SK-N-SH (cell line): Measurements from ENCODE around the gene EXOC6. TPM values are rescaled to one million over a fixed set of nuclear protein-coding genes. Genes with fewer than 3 reads are reported as not detected.
A peak's percentile ranks its signal among the peaks of the same experiment; 100 is the strongest.

Experiments
- CTCF ChIA-PET: fragments of 300-600, 350-600 bp; formaldehyde crosslinking; extraction: SDS; loops from one replicate; lab custom pipeline; 2021; lab: Yijun Ruan, JAX
- POLR2A ChIA-PET: fragments of 350-600 bp; sonication (Branson Sonifier 250); formaldehyde crosslinking; extraction: SDS; loops from one replicate; lab custom pipeline; 2020; ENCODE audit warnings: antibody characterized with exemption, inconsistent platforms; lab: Yijun Ruan, JAX
- DNase-seq: peaks from one replicate; pipeline ENCODE4 v3.0.0; 2012
- H2AFZ ChIP-seq: fragments of 200-600 bp; sonication (generic); 2 replicates; pipeline ENCODE4 v1.8.1; 2016; ENCODE audit warnings: antibody characterized with exemption, mild to moderate bottlenecking, low read depth
- H3F3A ChIP-seq: fragments of 200-600 bp; sonication (generic); replicated peaks from 2 replicates; pipeline ENCODE3; 2016; ENCODE audit warnings: antibody characterized with exemption, mild to moderate bottlenecking; ENCODE audit not compliant: insufficient read depth
- H3K27ac ChIP-seq, 2 experiments: fragments of 200-500 bp in 1 of 2; fragments of 200-600 bp in 1 of 2; sonication (Bioruptor generic) in 1 of 2; sonication (generic), shearing (Covaris generic) in 1 of 2; 2 replicates each; pipeline versions ENCODE4 v1.5.1 to v1.6.1; 2014 to 2016; ENCODE audit warnings: low read depth in 2 of 2, inconsistent platforms in 1 of 2, low read length in 1 of 2, mild to moderate bottlenecking in 1 of 2, mixed read lengths in 1 of 2
- H3K27me3 ChIP-seq: fragments of 200-600 bp; sonication (generic), shearing (Covaris generic); 2 replicates; pipeline ENCODE4 v1.6.1; 2016; ENCODE audit warnings: mixed run types; ENCODE audit not compliant: insufficient read depth
- H3K36me3 ChIP-seq, 2 experiments: fragments of 200-500 bp in 1 of 2; fragments of 200-600 bp in 1 of 2; sonication (Bioruptor generic) in 1 of 2; sonication (generic) in 1 of 2; replicated peaks in 1 of 2; 2 replicates each; pipeline versions ENCODE3 to v1.5.1; 2014 to 2016; ENCODE audit warnings: low read length in 1 of 2, mild to moderate bottlenecking in 1 of 2; ENCODE audit not compliant: insufficient read depth in 2 of 2, control insufficient read depth in 1 of 2
- H3K4me1 ChIP-seq, 2 experiments: fragments of 200-500 bp in 1 of 2; fragments of 200-600 bp in 1 of 2; sonication (Bioruptor generic) in 1 of 2; sonication (generic), shearing (Covaris generic) in 1 of 2; 2 replicates each; pipeline versions ENCODE4 v1.5.1 to v1.6.1; 2014 to 2016; ENCODE audit warnings: low read depth in 1 of 2, low read length in 1 of 2, mixed run types in 1 of 2; ENCODE audit not compliant: insufficient read depth in 2 of 2, control insufficient read depth in 1 of 2
- H3K4me2 ChIP-seq: fragments of 200-600 bp; sonication (generic), shearing (Covaris generic); 2 replicates; pipeline ENCODE4 v1.6.1; 2017; ENCODE audit warnings: mixed run types
- H3K4me3 ChIP-seq, 2 experiments: fragments of 200-500 bp in 1 of 2; fragments of 200-600 bp in 1 of 2; sonication (Bioruptor generic) in 1 of 2; sonication (generic), shearing (Covaris generic) in 1 of 2; 2 replicates each; pipeline versions ENCODE4 v1.5.1 to v1.8.1; 2014 to 2016; ENCODE audit warnings: low read depth in 2 of 2, inconsistent platforms in 1 of 2, low read length in 1 of 2, mild to moderate bottlenecking in 1 of 2, mixed read lengths in 1 of 2, moderate library complexity in 1 of 2
- H3K79me2 ChIP-seq: fragments of 200-600 bp; sonication (generic); 2 replicates; pipeline ENCODE4 v1.8.1; 2017; ENCODE audit warnings: mild to moderate bottlenecking; ENCODE audit not compliant: insufficient read depth
- H3K9ac ChIP-seq: fragments of 200-600 bp; sonication (generic); 2 replicates; pipeline ENCODE4 v1.6.1; 2017; ENCODE audit warnings: mixed run types
- H3K9me2 ChIP-seq: fragments of 200-600 bp; sonication (generic); 2 replicates; pipeline ENCODE4 v1.6.1; 2017; ENCODE audit warnings: mixed run types
- H3K9me3 ChIP-seq: fragments of 200-600 bp; sonication (generic); 2 replicates; pipeline ENCODE4 v1.6.1; 2017; ENCODE audit warnings: mixed run types, mild to moderate bottlenecking, moderate library complexity
- H4K20me1 ChIP-seq: fragments of 200-600 bp; sonication (generic); 2 replicates; pipeline ENCODE4 v1.6.1; 2017; ENCODE audit warnings: mild to moderate bottlenecking, mixed run types; ENCODE audit not compliant: insufficient read depth
- CHD2 ChIP-seq: fragments of 150-350 bp; IDR thresholded peaks from 2 replicates; pipeline ENCODE4 v1.6.1; 2018; ENCODE audit warnings: low read length; ENCODE audit not compliant: partially characterized antibody
- EZH2phosphoT487 ChIP-seq: fragments of 200-600 bp; sonication (generic); IDR thresholded peaks from 2 replicates; pipeline ENCODE4 v1.6.1; 2017; ENCODE audit warnings: low read depth, mixed run types, mild to moderate bottlenecking, antibody characterized with exemption, moderate library complexity, borderline replicate concordance
- FOXJ3 ChIP-seq: sonication (generic); formaldehyde crosslinking; IDR thresholded peaks from 2 replicates; pipeline ENCODE4 v1.5.1; 2020; ENCODE audit warnings: mild to moderate bottlenecking, missing genetic modification reagents
- GABPA ChIP-seq: IDR thresholded peaks from 2 replicates; pipeline ENCODE4 v1.4.0; 2012; ENCODE audit warnings: low read depth, mild to moderate bottlenecking
- JUND ChIP-seq: IDR thresholded peaks from 2 replicates; pipeline ENCODE4 v1.4.0; 2012
- MAX ChIP-seq: IDR thresholded peaks from 2 replicates; pipeline ENCODE4 v1.4.0; 2012; ENCODE audit warnings: low read depth
- MEF2A ChIP-seq: IDR thresholded peaks from 2 replicates; pipeline ENCODE4 v1.4.0; 2012; ENCODE audit warnings: low read depth, borderline replicate concordance
- RCOR1 ChIP-seq: fragments of 150-350 bp; IDR thresholded peaks from 2 replicates; pipeline ENCODE4 v1.6.1; 2017; ENCODE audit warnings: antibody characterized with exemption, low read length
- TCF12 ChIP-seq: IDR thresholded peaks from 2 replicates; pipeline ENCODE4 v1.4.0; 2012
- WGBS: methylation state at CpG from one replicate; pipeline ENCODE4 v1.1.6; 2017; ENCODE audit warnings: low lambda C conversion rate; 5-methylcytosine and 5-hydroxymethylcytosine counted together
- polyA plus RNA-seq, 3 experiments: library from polyadenylated mRNA; depleted of rRNA; stranded (reverse); fragments of >200 nt; gene quantifications; 2 replicates each; pipeline ENCODE4 v1.2.3, GENCODE V29; 2012
- TF ChIP-seq, protein P1 (sequence below): IDR thresholded peaks from 2 replicates; pipeline ENCODE4 v1.4.0; 2012; ENCODE audit warnings: low read depth, borderline replicate concordance

Gene EXOC6
- polyA plus RNA-seq, 1 of the 3 experiments (the other 2 are of a cell fraction): 2.3 TPM

- TF ChIP-seq JUND: no peak
- TF ChIP-seq RCOR1: no peak
- 89% methylated on average over 10 of the region's 10 CpGs for WGBS
- Histone ChIP-seq H3K4me3 (no peak overlapping the region), H3K27me3 (no peaks in the 10 kb centered on the region), H3K36me3 (no peaks in the 10 kb centered on the region), H3K4me1 (peaks cover 0 to 16% of the 10 kb centered on the region in 2 experiments; a peak in 1 of 4 replicates), H3K79me2 (no peaks in the 10 kb centered on the region), H3F3A (no peaks in the 10 kb centered on the region), H3K9me2 (no peaks in the 10 kb centered on the region), H2AFZ (no peak overlapping the region), H3K27ac (no peak overlapping the region), H3K9ac (no peak overlapping the region), H3K4me2 (no peak overlapping the region), H3K9me3 (no peaks in the 10 kb centered on the region), H4K20me1 (no peaks in the 10 kb centered on the region)
- DNase-seq: no peak
- ChIA-PET CTCF (no interaction called here), POLR2A (no interaction called here)
These were observed 16.2 kb upstream of the EXOC6 start for GRCh38 chr10:92832121-92832520.

DNA sequence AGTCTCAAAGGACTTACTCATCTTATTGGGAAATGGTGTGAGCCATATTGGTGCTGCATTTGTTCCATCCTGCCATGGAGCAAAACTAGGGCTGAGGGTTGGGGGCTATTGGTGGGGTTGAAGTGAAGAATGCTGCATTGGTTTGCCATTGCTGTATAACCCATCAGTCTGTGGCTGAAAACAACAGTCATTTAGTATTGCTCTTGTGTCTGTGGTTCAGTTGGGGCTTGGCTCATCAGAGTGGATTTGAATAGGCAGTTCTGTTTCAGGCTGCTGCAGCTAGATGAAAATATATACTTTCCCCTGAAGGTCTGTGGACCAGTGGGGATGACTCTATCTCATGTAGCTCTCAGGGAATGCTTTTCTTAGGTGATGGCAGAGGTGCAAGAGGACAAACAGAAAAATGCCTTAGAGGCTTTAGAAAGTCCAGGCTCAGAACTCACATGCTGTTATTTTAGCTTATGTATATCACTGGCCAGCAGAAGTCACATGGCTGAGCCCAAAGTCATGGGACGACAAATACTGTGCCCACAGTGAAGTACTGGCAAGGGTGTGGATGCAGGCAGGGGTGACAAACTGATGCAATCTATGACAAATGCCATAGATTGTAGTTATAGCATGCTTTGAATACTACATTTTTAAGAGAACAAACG is 15.2 kb upstream of the EXOC6 start:
- Histone ChIP-seq H3K4me3 (no peak overlapping the region), H3K9me2 (no peaks in the 10 kb centered on the region), H4K20me1 (no peaks in the 10 kb centered on the region), H3K4me2 (no peak overlapping the region), H3F3A (no peaks in the 10 kb centered on the region), H3K9me3 (no peaks in the 10 kb centered on the region), H3K9ac (no peak overlapping the region), H3K79me2 (no peaks in the 10 kb centered on the region), H3K27me3 (no peaks in the 10 kb centered on the region), H3K36me3 (no peaks in the 10 kb centered on the region)
- DNase-seq: no peak
- POLR2A ChIA-PET: no interaction called here
- CTCF ChIA-PET: interaction anchor here (1.0 to 2.5 kb wide), 5 partner anchors 10 to 524 kb away, joined by 3 to 13 read pairs (median 3); no protein-coding TSS in a partner anchor
- 78% methylated on average over 2 of the region's 2 CpGs for WGBS
- TF ChIP-seq FOXJ3 (CRISPR knock-in tag) (no peak), GABPA (no peak), CHD2 (no peak), MEF2A (no peak), EZH2phosphoT487 (no peak)
- TF ChIP-seq, protein P1, sequence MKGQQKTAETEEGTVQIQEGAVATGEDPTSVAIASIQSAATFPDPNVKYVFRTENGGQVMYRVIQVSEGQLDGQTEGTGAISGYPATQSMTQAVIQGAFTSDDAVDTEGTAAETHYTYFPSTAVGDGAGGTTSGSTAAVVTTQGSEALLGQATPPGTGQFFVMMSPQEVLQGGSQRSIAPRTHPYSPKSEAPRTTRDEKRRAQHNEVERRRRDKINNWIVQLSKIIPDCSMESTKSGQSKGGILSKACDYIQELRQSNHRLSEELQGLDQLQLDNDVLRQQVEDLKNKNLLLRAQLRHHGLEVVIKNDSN: no peak
- TF ChIP-seq, all 33 proteins: peak for 0
- 0 out of 2 replicates have a peak overlapping the region, but pooled peaks have one; percentile 43 for H2AFZ ChIP-seq
- no peak overlapping the region for H3K27ac ChIP-seq
- peaks cover 0 to 16% of the 10 kb centered on the region in 2 experiments; a peak in 1 of 4 replicates for H3K4me1 ChIP-seq

DNA sequence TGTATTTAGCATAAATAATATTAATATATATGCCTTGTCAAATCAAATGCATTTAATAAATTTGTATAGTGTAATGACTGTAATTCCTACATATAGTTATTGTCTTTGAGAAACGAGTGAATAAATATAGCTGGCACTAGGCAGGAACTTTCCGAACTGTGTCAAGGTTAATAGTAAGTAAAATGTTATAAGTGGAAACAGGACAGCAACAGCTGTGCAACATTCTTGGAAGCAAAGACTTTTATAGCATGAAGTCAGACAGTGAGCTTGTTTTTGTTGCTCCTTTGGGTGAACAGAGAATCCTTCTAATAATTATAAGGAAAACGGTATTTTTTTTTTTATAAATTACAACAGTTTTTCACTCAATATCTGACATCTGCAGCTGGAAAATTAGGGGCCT is 14.0 kb upstream of the EXOC6 start:
- no peak overlapping the region for H3K4me2 ChIP-seq
- no peak for DNase-seq
- peak overlapping the region in 1 of 2 experiments; percentile 35; a peak in 1 of 4 replicates for H3K27ac ChIP-seq
- H3K9me3 ChIP-seq: no peaks in the 10 kb centered on the region
- no peaks in the 10 kb centered on the region for H3K36me3 ChIP-seq
- WGBS: 79% methylated on average over 3 of the region's 3 CpGs
- TF ChIP-seq TCF12 (peak; percentile 31; the same call in 1 of the 2 replicates), MAX (no peak)
- TF ChIP-seq, protein P1: no peak
- TF ChIP-seq, all 33 proteins: peak for 1
- H3K9me2 ChIP-seq: no peaks in the 10 kb centered on the region
- H3K9ac ChIP-seq: no peak overlapping the region
- no peaks in the 10 kb centered on the region for H3K27me3 ChIP-seq
- H4K20me1 ChIP-seq: no peaks in the 10 kb centered on the region
- ChIA-PET CTCF (interaction anchor here (0.6 to 2.5 kb wide), 7 partner anchors 9 to 542 kb away, joined by 3 to 13 read pairs (median 3); no protein-coding TSS in a partner anchor), POLR2A (interaction anchor here (0.7 kb wide), 1 partner anchor 1102 kb away, joined by 4 read pairs; no protein-coding TSS in a partner anchor)
- H3K79me2 ChIP-seq: no peaks in the 10 kb centered on the region
- H3F3A ChIP-seq: no peaks in the 10 kb centered on the region
- no peak overlapping the region for H3K4me3 ChIP-seq
- H2AFZ ChIP-seq: 0 out of 2 replicates have a peak overlapping the region, but pooled peaks have one; percentile 66
- H3K4me1 ChIP-seq: peaks cover 3 to 16% of the 10 kb centered on the region in 2 experiments; a peak in 2 of 4 replicates
